ENCODE data around the gene ZNF471.

- TF ChIP-seq POLR2AphosphoS5 (IDR thresholded peaks at IDR 0.05) = peak; percentile 50 to 53
- TF ChIP-seq CTCF (IDR thresholded peaks at IDR 0.05) = peak in 4 of 6 experiments; percentile 8 to 62 (median 40)
- TF ChIP-seq POLR2A (IDR thresholded peaks at IDR 0.05) = peak in 2 of 4 donors; percentile 14 to 30
These were observed 30.7 kb downstream of the ZNF471 start for GRCh38 chr19:56538254-56538760.
